ENCODE results near the gene TJP1.

The TJP1 gene

GRCh38 chr15:29802411-29802810, 19.9 kb downstream of the TJP1 start:
- H3K4me3 ChIP-seq (ENCODE audit: low read depth, low read length), result no peak overlapping the region
- no peak for TF ChIP-seq CTCF (IDR thresholded peaks at IDR 0.05; ENCODE audit: insufficient read depth, low read depth, low read length, missing control alignments)
- DNase-seq (ENCODE audit: low read depth), result no peak

GRCh38 chr15:29800491-29801366, 21.5 kb downstream of the TJP1 start:
- no peak overlapping the region for H3K4me3 ChIP-seq (ENCODE audit: low read depth, low read length)
- TF ChIP-seq CTCF (IDR thresholded peaks at IDR 0.05; ENCODE audit: insufficient read depth, low read depth, low read length, missing control alignments), result no peak
- DNase-seq (ENCODE audit: low read depth), result no peak

GRCh38 chr15:29799859-29800258, 22.4 kb downstream of the TJP1 start:
- no peak overlapping the region for H3K4me3 ChIP-seq (ENCODE audit: low read depth, low read length)
- no peak for DNase-seq (ENCODE audit: low read depth)
- TF ChIP-seq CTCF (IDR thresholded peaks at IDR 0.05; ENCODE audit: insufficient read depth, low read depth, low read length, missing control alignments), result no peak

GRCh38 chr15:29795610-29796009, 26.7 kb downstream of the TJP1 start:
- DNase-seq (ENCODE audit: low read depth), result no peak
- H3K4me3 ChIP-seq (ENCODE audit: low read depth, low read length), result no peak overlapping the region
- TF ChIP-seq CTCF (IDR thresholded peaks at IDR 0.05; ENCODE audit: insufficient read depth, low read depth, low read length, missing control alignments), result no peak

- no peak for TF ChIP-seq CTCF (IDR thresholded peaks at IDR 0.05; ENCODE audit: insufficient read depth, low read depth, low read length, missing control alignments)
- no peak for DNase-seq (ENCODE audit: low read depth)
- H3K4me3 ChIP-seq (ENCODE audit: low read depth, low read length), result no peak overlapping the region
Measured at GRCh38 chr15:29792426-29793159, 29.7 kb downstream of the TJP1 start.

- no peak for TF ChIP-seq CTCF (IDR thresholded peaks at IDR 0.05; ENCODE audit: insufficient read depth, low read depth, low read length, missing control alignments)
- no peak for DNase-seq (ENCODE audit: low read depth)
- no peak overlapping the region for H3K4me3 ChIP-seq (ENCODE audit: low read depth, low read length)
Measured at GRCh38 chr15:29790607-29791006, 31.7 kb downstream of the TJP1 start.

Measured in GM12865 (cell line).